Measurements from ENCODE around the gene HMGN1. TPM values are rescaled to one million over a fixed set of nuclear protein-coding genes. Genes with fewer than 3 reads are reported as not detected.
A peak's percentile ranks its signal among the peaks of the same experiment; 100 is the strongest.

HMGN1 gene
- total RNA-seq, 1 donor from 2014 or later: 362 TPM

GRCh38 chr21:39318091-39318959 lies 30.6 kb downstream of the HMGN1 start:
- H3K4me3 ChIP-seq (ENCODE audit: low read depth, low read length): no peak overlapping the region
- H3K27me3 ChIP-seq (ENCODE audit: control insufficient read depth, insufficient read depth, low read length): no peaks in the 10 kb centered on the region
- TF ChIP-seq, protein P1, sequence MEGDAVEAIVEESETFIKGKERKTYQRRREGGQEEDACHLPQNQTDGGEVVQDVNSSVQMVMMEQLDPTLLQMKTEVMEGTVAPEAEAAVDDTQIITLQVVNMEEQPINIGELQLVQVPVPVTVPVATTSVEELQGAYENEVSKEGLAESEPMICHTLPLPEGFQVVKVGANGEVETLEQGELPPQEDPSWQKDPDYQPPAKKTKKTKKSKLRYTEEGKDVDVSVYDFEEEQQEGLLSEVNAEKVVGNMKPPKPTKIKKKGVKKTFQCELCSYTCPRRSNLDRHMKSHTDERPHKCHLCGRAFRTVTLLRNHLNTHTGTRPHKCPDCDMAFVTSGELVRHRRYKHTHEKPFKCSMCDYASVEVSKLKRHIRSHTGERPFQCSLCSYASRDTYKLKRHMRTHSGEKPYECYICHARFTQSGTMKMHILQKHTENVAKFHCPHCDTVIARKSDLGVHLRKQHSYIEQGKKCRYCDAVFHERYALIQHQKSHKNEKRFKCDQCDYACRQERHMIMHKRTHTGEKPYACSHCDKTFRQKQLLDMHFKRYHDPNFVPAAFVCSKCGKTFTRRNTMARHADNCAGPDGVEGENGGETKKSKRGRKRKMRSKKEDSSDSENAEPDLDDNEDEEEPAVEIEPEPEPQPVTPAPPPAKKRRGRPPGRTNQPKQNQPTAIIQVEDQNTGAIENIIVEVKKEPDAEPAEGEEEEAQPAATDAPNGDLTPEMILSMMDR (IDR thresholded peaks at IDR 0.05; ENCODE audit: insufficient read depth, low read length, severe bottlenecking): no peak
- DNase-seq (ENCODE audit: low read depth) (no peak), FAIRE-seq (no peak)
- no peaks in the 10 kb centered on the region for H3K36me3 ChIP-seq (ENCODE audit: control insufficient read depth, insufficient read depth, low read length)

DNA sequence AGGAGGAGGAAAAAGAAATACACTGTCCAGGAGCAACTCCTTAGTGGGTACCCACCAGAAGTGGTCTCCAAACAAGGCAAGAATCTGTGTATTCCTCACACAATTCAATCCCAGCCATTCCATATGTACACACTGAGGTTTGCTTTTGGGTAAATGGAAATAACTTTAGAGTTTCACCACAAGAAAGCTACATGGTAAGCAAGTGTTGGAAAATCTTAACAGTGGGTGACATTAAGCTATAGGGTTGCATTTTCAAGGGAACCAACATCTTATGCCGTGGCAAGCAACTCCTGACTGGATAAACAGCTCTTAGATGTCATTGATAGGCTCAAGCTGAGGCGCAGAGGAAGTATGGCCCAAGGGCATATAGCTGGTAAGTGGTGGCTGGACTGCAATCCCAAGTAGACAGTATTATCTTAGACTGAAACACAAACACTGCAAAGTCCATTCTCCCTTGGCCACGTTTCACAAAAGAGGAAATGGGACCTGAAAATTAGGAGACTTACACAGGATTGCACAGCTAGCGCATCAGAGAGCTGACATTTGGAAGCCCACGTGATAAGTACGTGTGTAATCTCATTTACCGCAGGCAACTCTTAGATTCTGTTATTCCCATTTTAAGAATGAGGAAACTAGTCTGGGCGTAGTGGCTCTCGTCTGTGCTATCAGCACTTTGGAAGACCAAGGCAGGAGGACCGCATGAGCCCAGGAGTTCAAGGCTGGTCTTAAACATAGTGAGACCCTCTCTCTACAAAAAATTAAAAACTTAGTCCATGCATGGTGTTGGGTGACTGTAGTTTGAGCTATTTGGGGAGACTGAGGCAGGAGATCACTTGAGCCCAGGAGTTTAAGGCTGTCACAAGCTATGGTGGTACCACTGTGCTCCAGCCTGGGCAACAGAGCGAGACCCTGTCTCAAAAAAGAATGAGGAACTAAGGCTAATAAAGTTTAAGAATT lies 31.5 kb downstream of the HMGN1 start:
- Histone ChIP-seq H3K36me3 (ENCODE audit: control insufficient read depth, insufficient read depth, low read length) (no peaks in the 10 kb centered on the region), H3K4me3 (ENCODE audit: low read depth, low read length) (no peak overlapping the region), H3K27me3 (ENCODE audit: control insufficient read depth, insufficient read depth, low read length) (no peaks in the 10 kb centered on the region)
- TF ChIP-seq, protein P1 (IDR thresholded peaks at IDR 0.05; ENCODE audit: insufficient read depth, low read length, severe bottlenecking): no peak
- no peak for FAIRE-seq
- no peak for DNase-seq (ENCODE audit: low read depth)

DNA sequence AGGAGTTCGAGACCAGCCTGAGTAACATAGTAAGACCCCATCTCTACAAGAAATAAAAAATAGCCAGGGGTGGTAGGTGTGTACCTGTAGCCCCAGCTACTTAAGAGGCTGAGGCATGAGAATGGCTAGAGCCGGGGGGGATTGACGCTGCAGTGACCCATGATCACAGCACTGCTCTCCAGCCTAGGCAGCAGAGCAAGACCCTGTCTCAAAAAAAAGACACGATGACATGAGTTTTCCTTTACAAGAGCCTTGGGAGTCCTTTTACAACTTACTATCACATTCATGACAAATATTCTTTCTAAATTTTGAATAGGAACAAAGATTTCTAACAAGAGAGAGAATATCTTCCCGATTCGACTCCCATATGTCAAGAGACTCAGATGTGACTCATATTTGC lies 32.2 kb downstream of the HMGN1 start:
- Histone ChIP-seq H3K36me3 (ENCODE audit: control insufficient read depth, insufficient read depth, low read length) (no peaks in the 10 kb centered on the region), H3K4me3 (ENCODE audit: low read depth, low read length) (no peak overlapping the region), H3K27me3 (ENCODE audit: control insufficient read depth, insufficient read depth, low read length) (no peaks in the 10 kb centered on the region)
- DNase-seq (ENCODE audit: low read depth) (no peak), FAIRE-seq (no peak)
- TF ChIP-seq, protein P1 (IDR thresholded peaks at IDR 0.05; ENCODE audit: insufficient read depth, low read length, severe bottlenecking): no peak

GRCh38 chr21:39315603-39316445 lies 33.1 kb downstream of the HMGN1 start:
- DNase-seq (ENCODE audit: low read depth): peak; percentile 48
- H3K4me3 ChIP-seq (ENCODE audit: low read depth, low read length): no peak overlapping the region
- no peak for FAIRE-seq
- H3K27me3 ChIP-seq (ENCODE audit: control insufficient read depth, insufficient read depth, low read length): no peaks in the 10 kb centered on the region
- TF ChIP-seq, protein P1 (IDR thresholded peaks at IDR 0.05; ENCODE audit: insufficient read depth, low read length, severe bottlenecking): no peak
- peaks cover 3% of the 10 kb centered on the region for H3K36me3 ChIP-seq (ENCODE audit: control insufficient read depth, insufficient read depth, low read length)
